ENCODE data around the gene TSC2.
"Not testable (repeated sequence)": the region's sequence is repeated elsewhere in the genome, so short reads cannot be mapped to it uniquely, and the experiment has no call there.

Gene TSC2

GRCh38 chr16:2125609-2126008 lies 77.8 kb downstream of the TSC2 start:
- not testable (repeated sequence) for DNase-seq (ENCODE audit: low spot score); H3K4me2 ChIP-seq (ENCODE audit: insufficient read depth, low read length, poor library complexity, severe bottlenecking); H2BK120ac ChIP-seq (ENCODE audit: low read depth, low read length); H2AFZ ChIP-seq (ENCODE audit: low read length); H4K8ac ChIP-seq (ENCODE audit: low read depth, low read length); H3K36me3 ChIP-seq (replicated peaks in 1 of 2; ENCODE audit: control insufficient read depth in 2 of 2, insufficient read depth in 2 of 2, low read length in 2 of 2); H3K27me3 ChIP-seq (ENCODE audit: control insufficient read depth in 3 of 3, insufficient read depth in 3 of 3, low read depth in 1 of 3, low read length in 3 of 3); H3K14ac ChIP-seq (ENCODE audit: low read length); H3K23ac ChIP-seq (ENCODE audit: low read depth, low read length, poor library complexity); H2BK5ac ChIP-seq (ENCODE audit: low read length); H3K9me3 ChIP-seq (replicated peaks in 1 of 2; ENCODE audit: control insufficient read depth in 2 of 2, insufficient read depth in 1 of 2, low read depth in 1 of 2, low read length in 2 of 2)
- Histone ChIP-seq H2BK15ac (ENCODE audit: low read length) (peak overlapping the region; percentile 93), H2BK12ac (ENCODE audit: low read length) (peak overlapping the region; percentile 58), H3K18ac (ENCODE audit: low read length) (peak overlapping the region; percentile 87), H3K9ac (ENCODE audit: low read depth, low read length, poor library complexity) (peak overlapping the region; percentile 86), H2AK5ac (ENCODE audit: low read depth, low read length) (peak overlapping the region; percentile 84), H3K4me3 (ENCODE audit: low read length in 2 of 2) (peak overlapping the region in 1 of 2 donors; percentile 40), H3K4me1 (ENCODE audit: control insufficient read depth in 2 of 2, insufficient read depth in 1 of 2, low read depth in 1 of 2, low read length in 2 of 2) (peaks cover 7 to 17% of the 10 kb centered on the region in 2 donors), H3K27ac (replicated peaks; ENCODE audit: low read length) (peak overlapping the region; percentile 87), H4K91ac (ENCODE audit: low read depth, low read length, poor library complexity) (peak overlapping the region; percentile 85), H3K4ac (ENCODE audit: low read length) (peak overlapping the region; percentile 53), H3K79me1 (ENCODE audit: low read depth, low read length) (peaks cover 11% of the 10 kb centered on the region)
- no CpG with 5 or more reads among the region's 11 CpGs for WGBS, 2 donors (ENCODE audit: extremely low coverage in 2 of 2, insufficient read length in 2 of 2, insufficient replicate concordance in 1 of 2)

GRCh38 chr16:2126161-2126743 lies 78.5 kb downstream of the TSC2 start:
- peak overlapping the region; percentile 56 for H3K14ac ChIP-seq (ENCODE audit: low read length)
- H2BK12ac ChIP-seq (ENCODE audit: low read length); H3K4ac ChIP-seq (ENCODE audit: low read length); H4K8ac ChIP-seq (ENCODE audit: low read depth, low read length); H3K9me3 ChIP-seq (replicated peaks in 1 of 2; ENCODE audit: control insufficient read depth in 2 of 2, insufficient read depth in 1 of 2, low read depth in 1 of 2, low read length in 2 of 2); H3K4me2 ChIP-seq (ENCODE audit: insufficient read depth, low read length, poor library complexity, severe bottlenecking); H3K27ac ChIP-seq (replicated peaks; ENCODE audit: low read length); DNase-seq (ENCODE audit: low spot score); H2AFZ ChIP-seq (ENCODE audit: low read length); H3K23ac ChIP-seq (ENCODE audit: low read depth, low read length, poor library complexity); H2BK120ac ChIP-seq (ENCODE audit: low read depth, low read length); H3K27me3 ChIP-seq (ENCODE audit: control insufficient read depth in 3 of 3, insufficient read depth in 3 of 3, low read depth in 1 of 3, low read length in 3 of 3); H3K36me3 ChIP-seq (replicated peaks in 1 of 2; ENCODE audit: control insufficient read depth in 2 of 2, insufficient read depth in 2 of 2, low read length in 2 of 2); H2BK5ac ChIP-seq (ENCODE audit: low read length); H3K4me3 ChIP-seq (ENCODE audit: low read length in 2 of 2); H3K18ac ChIP-seq (ENCODE audit: low read length); H3K9ac ChIP-seq (ENCODE audit: low read depth, low read length, poor library complexity); H4K91ac ChIP-seq (ENCODE audit: low read depth, low read length, poor library complexity): not testable (repeated sequence)
- no CpG with 5 or more reads among the region's 21 CpGs for WGBS, 2 donors (ENCODE audit: extremely low coverage in 2 of 2, insufficient read length in 2 of 2, insufficient replicate concordance in 1 of 2)
- peaks cover 11% of the 10 kb centered on the region for H3K79me1 ChIP-seq (ENCODE audit: low read depth, low read length)
- H3K4me1 ChIP-seq (ENCODE audit: control insufficient read depth in 2 of 2, insufficient read depth in 1 of 2, low read depth in 1 of 2, low read length in 2 of 2): peaks cover 7 to 17% of the 10 kb centered on the region in 2 donors
- H2BK15ac ChIP-seq (ENCODE audit: low read length): peak overlapping the region; percentile 93
- H2AK5ac ChIP-seq (ENCODE audit: low read depth, low read length): peak overlapping the region; percentile 84

- H3K27ac ChIP-seq (replicated peaks; ENCODE audit: low read length); H3K4me2 ChIP-seq (ENCODE audit: insufficient read depth, low read length, poor library complexity, severe bottlenecking); H3K4me3 ChIP-seq (ENCODE audit: low read length in 2 of 2); H4K91ac ChIP-seq (ENCODE audit: low read depth, low read length, poor library complexity); H2AFZ ChIP-seq (ENCODE audit: low read length); H3K27me3 ChIP-seq (ENCODE audit: control insufficient read depth in 3 of 3, insufficient read depth in 3 of 3, low read depth in 1 of 3, low read length in 3 of 3); H3K23ac ChIP-seq (ENCODE audit: low read depth, low read length, poor library complexity); H4K8ac ChIP-seq (ENCODE audit: low read depth, low read length); DNase-seq (ENCODE audit: low spot score); H2BK120ac ChIP-seq (ENCODE audit: low read depth, low read length); H3K79me1 ChIP-seq (ENCODE audit: low read depth, low read length); H3K9me3 ChIP-seq (replicated peaks in 1 of 2; ENCODE audit: control insufficient read depth in 2 of 2, insufficient read depth in 1 of 2, low read depth in 1 of 2, low read length in 2 of 2); H3K36me3 ChIP-seq (replicated peaks in 1 of 2; ENCODE audit: control insufficient read depth in 2 of 2, insufficient read depth in 2 of 2, low read length in 2 of 2); H2BK5ac ChIP-seq (ENCODE audit: low read length): not testable (repeated sequence)
- Histone ChIP-seq H3K14ac (ENCODE audit: low read length) (peak overlapping the region; percentile 82), H2BK15ac (ENCODE audit: low read length) (peak overlapping the region; percentile 71), H3K4ac (ENCODE audit: low read length) (peak overlapping the region; percentile 93), H2AK5ac (ENCODE audit: low read depth, low read length) (peak overlapping the region; percentile 47), H3K4me1 (ENCODE audit: control insufficient read depth in 2 of 2, insufficient read depth in 1 of 2, low read depth in 1 of 2, low read length in 2 of 2) (peaks cover 7 to 17% of the 10 kb centered on the region in 2 donors), H2BK12ac (ENCODE audit: low read length) (peak overlapping the region; percentile 73), H3K18ac (ENCODE audit: low read length) (peak overlapping the region; percentile 71), H3K9ac (ENCODE audit: low read depth, low read length, poor library complexity) (peak overlapping the region; percentile 12)
- WGBS, 2 donors (ENCODE audit: extremely low coverage in 2 of 2, insufficient read length in 2 of 2, insufficient replicate concordance in 1 of 2): no CpG with 5 or more reads among the region's 31 CpGs
Observed at GRCh38 chr16:2126928-2127556, 79.3 kb downstream of the TSC2 start.

GRCh38 chr16:2127630-2128280 lies 80.0 kb downstream of the TSC2 start:
- H2BK5ac ChIP-seq (ENCODE audit: low read length); H4K91ac ChIP-seq (ENCODE audit: low read depth, low read length, poor library complexity); H2BK15ac ChIP-seq (ENCODE audit: low read length); H3K27me3 ChIP-seq (ENCODE audit: control insufficient read depth in 3 of 3, insufficient read depth in 3 of 3, low read depth in 1 of 3, low read length in 3 of 3); H3K4ac ChIP-seq (ENCODE audit: low read length); H4K8ac ChIP-seq (ENCODE audit: low read depth, low read length); H2AFZ ChIP-seq (ENCODE audit: low read length); H3K18ac ChIP-seq (ENCODE audit: low read length); H3K36me3 ChIP-seq (replicated peaks in 1 of 2; ENCODE audit: control insufficient read depth in 2 of 2, insufficient read depth in 2 of 2, low read length in 2 of 2); H2BK12ac ChIP-seq (ENCODE audit: low read length); H3K9ac ChIP-seq (ENCODE audit: low read depth, low read length, poor library complexity); H3K79me1 ChIP-seq (ENCODE audit: low read depth, low read length); H3K14ac ChIP-seq (ENCODE audit: low read length); DNase-seq (ENCODE audit: low spot score); H3K27ac ChIP-seq (replicated peaks; ENCODE audit: low read length); H2AK5ac ChIP-seq (ENCODE audit: low read depth, low read length); H3K23ac ChIP-seq (ENCODE audit: low read depth, low read length, poor library complexity); H2BK120ac ChIP-seq (ENCODE audit: low read depth, low read length); H3K9me3 ChIP-seq (replicated peaks in 1 of 2; ENCODE audit: control insufficient read depth in 2 of 2, insufficient read depth in 1 of 2, low read depth in 1 of 2, low read length in 2 of 2); H3K4me2 ChIP-seq (ENCODE audit: insufficient read depth, low read length, poor library complexity, severe bottlenecking); H3K4me3 ChIP-seq (ENCODE audit: low read length in 2 of 2): not testable (repeated sequence)
- no CpG with 5 or more reads among the region's 3 CpGs for WGBS, 2 donors (ENCODE audit: extremely low coverage in 2 of 2, insufficient read length in 2 of 2, insufficient replicate concordance in 1 of 2)
- peaks cover 7 to 17% of the 10 kb centered on the region in 2 donors for H3K4me1 ChIP-seq (ENCODE audit: control insufficient read depth in 2 of 2, insufficient read depth in 1 of 2, low read depth in 1 of 2, low read length in 2 of 2)
